Kidney (tissue), 14 donors: ENCODE measurements around the gene HEYL. TPM values are rescaled to one million over a fixed set of nuclear protein-coding genes. Genes with fewer than 3 reads are reported as not detected.

Experiments used
- DNase-seq, 5 donors: peaks; one replicate each; pipeline ENCODE4 v3.0.0-alpha.2; 2013 to 2020
- FAIRE-seq: peaks from 2 replicates; lab custom pipeline; 2012; peaks lifted over from hg19 to GRCh38; lab: Jason Lieb, UNC
- H3K27ac ChIP-seq, 2 donors: one replicate each; pipeline ENCODE4 v1.7.0; 2013; ENCODE audit warnings: low read depth in 2 of 2, low read length in 2 of 2, inconsistent platforms in 1 of 2
- H3K27me3 ChIP-seq: one replicate; pipeline ENCODE4 v1.7.1; 2013; ENCODE audit warnings: low read length, inconsistent platforms; ENCODE audit not compliant: control insufficient read depth, insufficient read depth
- H3K36me3 ChIP-seq, 3 donors: one replicate each; pipeline versions ENCODE4 v1.7.0 to v1.7.1; 2013; ENCODE audit warnings: low read length in 3 of 3, control low read depth in 1 of 3, inconsistent platforms in 1 of 3; ENCODE audit not compliant: insufficient read depth in 3 of 3, control insufficient read depth in 2 of 3
- H3K4me1 ChIP-seq, 3 donors: one replicate each; pipeline versions ENCODE4 v1.7.0 to v1.7.1; 2013; ENCODE audit warnings: low read length in 3 of 3, inconsistent platforms in 1 of 3, low read depth in 1 of 3; ENCODE audit not compliant: control insufficient read depth in 2 of 3, insufficient read depth in 2 of 3
- H3K4me3 ChIP-seq, 3 donors: one replicate each; pipeline versions ENCODE4 v1.7.0 to v1.8.1; 2013; ENCODE audit warnings: low read length in 3 of 3, control low read depth in 1 of 3, inconsistent platforms in 1 of 3
- H3K9ac ChIP-seq, 3 donors: one replicate each; pipeline versions ENCODE4 v1.7.0 to v1.7.1; 2013; ENCODE audit warnings: low read length in 3 of 3, control low read depth in 1 of 3, inconsistent platforms in 1 of 3
- H3K9me3 ChIP-seq, 3 donors: one replicate each; pipeline versions ENCODE4 v1.7.0 to v1.7.1; 2013; ENCODE audit warnings: low read length in 3 of 3, control low read depth in 1 of 3, inconsistent platforms in 1 of 3; ENCODE audit not compliant: control insufficient read depth in 2 of 3, insufficient read depth in 1 of 3
- CTCF ChIP-seq: IDR thresholded peaks from 3 replicates; pipeline ENCODE4 v1.5.1; 2012; ENCODE audit warnings: mild to moderate bottlenecking, moderate library complexity, borderline replicate concordance; ENCODE audit not compliant: insufficient read depth; ENCODE audit errors: extremely low read depth
- intact Hi-C: fragments of 100-400 bp; cut with DNase I; formaldehyde crosslinking; loops from one replicate; pipeline ENCODE4 v1.11.1; 2022
- polyA plus RNA-seq: library from polyadenylated mRNA; stranded (reverse); fragments of 350-450 nt; fragmentation: Illumina TruSeq; extraction: RNeasy Lipid Tissue Mini Kit (QIAGEN cat#74804); gene quantifications from one replicate; pipeline ENCODE4 v1.2.3, GENCODE V29; 2014; ENCODE audit warnings: low read depth, low replicate concordance; ENCODE audit not compliant: insufficient read depth
- total RNA-seq: library from RNA; stranded (reverse); fragmentation: NEBNext Ultra II Directional; extraction: Animal tissue kit (Norgen Biotek cat#: 25700); gene quantifications from one replicate; pipeline ENCODE4 v1.2.1, GENCODE V29; 2021
- donor health status: control.
- donor health status: control.
- donor health status: control.
- donor health status: control.
- donor health status: control.
- donor health status: DM: yes; HTN: yes; CAD: no.
- donor health status: Normal renal cell carcinoma (clear cell type).

The HEYL gene
- total and polyA plus RNA-seq, 2 donors from 2014 or later = 7.2 to 32.8 TPM

- no peak overlapping the region for H3K4me3 ChIP-seq
- FAIRE-seq = no peak
- no peaks in the 10 kb centered on the region for H3K36me3 ChIP-seq
- TF ChIP-seq CTCF = no peak
- no peak overlapping the region for H3K27ac ChIP-seq
- no peaks in the 10 kb centered on the region for H3K9me3 ChIP-seq
- H3K27me3 ChIP-seq = no peaks in the 10 kb centered on the region
- H3K4me1 ChIP-seq = no peaks in the 10 kb centered on the region
- no peak for DNase-seq
- intact Hi-C loops = no loop called here
- no peak overlapping the region for H3K9ac ChIP-seq
These were observed 43.3 kb downstream of the HEYL start for GRCh38 chr1:39596163-39596562.

- DNase-seq = no peak
- intact Hi-C loops = no loop called here
These were observed 46.1 kb downstream of the HEYL start for GRCh38 chr1:39593386-39593785.

GRCh38 chr1:39592069-39592468 is 47.4 kb downstream of the HEYL start:
- H3K36me3 ChIP-seq = no peaks in the 10 kb centered on the region
- TF ChIP-seq CTCF = no peak
- no peak for FAIRE-seq
- H3K9me3 ChIP-seq = no peaks in the 10 kb centered on the region
- H3K4me3 ChIP-seq = no peak overlapping the region
- intact Hi-C loops = no loop called here
- no peak overlapping the region for H3K27ac ChIP-seq
- H3K9ac ChIP-seq = no peak overlapping the region
- H3K27me3 ChIP-seq = no peaks in the 10 kb centered on the region
- DNase-seq = no peak
- H3K4me1 ChIP-seq = no peaks in the 10 kb centered on the region

More at GRCh38 chr1:39593386-39593785, 46.1 kb downstream of the HEYL start:
- H3K9me3 ChIP-seq = no peaks in the 10 kb centered on the region
- no peak overlapping the region for H3K4me3 ChIP-seq
- H3K4me1 ChIP-seq = no peaks in the 10 kb centered on the region
- H3K27ac ChIP-seq = no peak overlapping the region
- FAIRE-seq = no peak
- H3K36me3 ChIP-seq = no peaks in the 10 kb centered on the region
- no peaks in the 10 kb centered on the region for H3K27me3 ChIP-seq
- no peak overlapping the region for H3K9ac ChIP-seq
- TF ChIP-seq CTCF = no peak

GRCh38 chr1:39590546-39590945 is 48.9 kb downstream of the HEYL start:
- no peak for DNase-seq
- no peaks in the 10 kb centered on the region for H3K27me3 ChIP-seq
- H3K27ac ChIP-seq = no peak overlapping the region
- no peak overlapping the region for H3K4me3 ChIP-seq
- no peaks in the 10 kb centered on the region for H3K4me1 ChIP-seq
- H3K9me3 ChIP-seq = no peaks in the 10 kb centered on the region
- FAIRE-seq = no peak
- no peak for TF ChIP-seq CTCF
- H3K9ac ChIP-seq = no peak overlapping the region
- intact Hi-C loops = no loop called here
- no peaks in the 10 kb centered on the region for H3K36me3 ChIP-seq
